A549 (cell line): ENCODE data around the gene PHB1.

Experiments
- ESRRA ChIP-seq: fragments of 150-350 bp; IDR thresholded peaks from 2 replicates; pipeline ENCODE4 v1.6.1; 2014; ENCODE audit warnings: mild to moderate bottlenecking, low read length, borderline replicate concordance
- FOSL2 ChIP-seq, 2 experiments: fragments of 450-650 bp in 1 of 2; fragments of >200 bp in 1 of 2; sonication (Bioruptor Twin) in 1 of 2; formaldehyde crosslinking; IDR thresholded peaks; 2 replicates each; pipeline versions ENCODE4 v1.5.0 to v1.6.1; 2016 to 2020; ENCODE audit warnings: mild to moderate bottlenecking in 1 of 2, moderate library complexity in 1 of 2
- HOXB13 ChIP-seq: fragments of 250-450 bp; sonication (Bioruptor Pico); IDR thresholded peaks from 2 replicates; pipeline ENCODE4 v1.5.0; 2020; ENCODE audit warnings: low read depth, mild to moderate bottlenecking, moderate library complexity
- KDM1A ChIP-seq: fragments of 200-600 bp; sonication (generic); IDR thresholded peaks from 2 replicates; pipeline ENCODE4 v1.6.1; 2016; ENCODE audit warnings: low read depth, mild to moderate bottlenecking
- MAFK ChIP-seq: fragments of 450-650 bp; IDR thresholded peaks from 2 replicates; pipeline ENCODE4 v1.6.1; 2014; ENCODE audit not compliant: partially characterized antibody
- MYC ChIP-seq: IDR thresholded peaks from 2 replicates; pipeline ENCODE4 v1.6.1; 2012; ENCODE audit warnings: mild to moderate bottlenecking, inconsistent platforms, low read length, improper control_type of control experiment, borderline replicate concordance
- POLR2A ChIP-seq: IDR thresholded peaks from 2 replicates; pipeline ENCODE4 v1.6.1; 2012; ENCODE audit warnings: mild to moderate bottlenecking, low read length
- RAD21 ChIP-seq, 2 experiments: fragments of >200 bp in 1 of 2; sonication (Bioruptor Twin) in 1 of 2; formaldehyde crosslinking in 1 of 2; IDR thresholded peaks in 1 of 2; conservative IDR thresholded peaks in 1 of 2; 2 replicates in 1 of 2; 3 replicates in 1 of 2; pipeline ENCODE4 v1.6.1; 2012 to 2018; ENCODE audit warnings: inconsistent platforms in 1 of 2
- ZNF302 ChIP-seq: fragments of 250-450 bp; sonication (Bioruptor Pico); IDR thresholded peaks from 2 replicates; pipeline ENCODE4 v1.9.0; 2021; ENCODE audit warnings: inconsistent platforms, mild to moderate bottlenecking, moderate library complexity
- TF ChIP-seq, protein P1 (sequence below): fragments of >200 bp; sonication (Bioruptor Twin); formaldehyde crosslinking; IDR thresholded peaks from 3 replicates; pipeline ENCODE4 v1.5.1; 2016
- TF ChIP-seq, protein P2 (sequence below): fragments of 200-600 bp; sonication (generic); IDR thresholded peaks from 2 replicates; pipeline ENCODE4 v1.6.1; 2016; ENCODE audit warnings: antibody characterized with exemption, mild to moderate bottlenecking, moderate library complexity
- TF ChIP-seq, protein P3 (sequence below): IDR thresholded peaks from 2 replicates; pipeline ENCODE4 v1.6.1; 2012

DNA sequence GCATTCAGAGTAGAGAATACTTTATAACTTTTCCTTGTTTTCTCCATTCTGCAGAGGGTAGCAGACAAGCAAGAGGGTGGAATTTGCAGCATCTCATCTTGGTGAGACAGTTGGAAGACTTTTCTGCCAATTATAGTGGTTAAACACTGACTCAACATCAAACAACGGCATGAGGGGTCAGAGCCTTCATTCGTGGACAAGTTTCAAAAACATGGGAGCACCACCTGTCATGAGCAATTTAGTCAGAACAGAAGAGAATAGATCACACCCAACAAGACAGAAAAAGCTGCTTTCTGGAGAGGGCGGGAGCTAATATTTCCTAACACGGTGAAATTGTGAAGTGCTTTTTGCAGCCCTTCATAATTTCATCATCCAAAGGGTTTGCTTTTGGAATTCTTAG is 34.8 kb downstream of the PHB1 start:
- TF ChIP-seq POLR2A (no peak), ESRRA (no peak), KDM1A (no peak), ZNF302 (CRISPR knock-in tag) (no peak), MYC (no peak), FOSL2 (IDR thresholded peaks at IDR 0.05) (no peak), FOSL2 (CRISPR knock-in tag; IDR thresholded peaks at IDR 0.05) (no peak), RAD21 (conservative IDR thresholded peaks at IDR 0.05 in 1 of 2, IDR thresholded peaks at IDR 0.05 in 1 of 2) (no peak), MAFK (no peak), HOXB13 (CRISPR knock-in tag) (no peak)
- TF ChIP-seq, protein P1, sequence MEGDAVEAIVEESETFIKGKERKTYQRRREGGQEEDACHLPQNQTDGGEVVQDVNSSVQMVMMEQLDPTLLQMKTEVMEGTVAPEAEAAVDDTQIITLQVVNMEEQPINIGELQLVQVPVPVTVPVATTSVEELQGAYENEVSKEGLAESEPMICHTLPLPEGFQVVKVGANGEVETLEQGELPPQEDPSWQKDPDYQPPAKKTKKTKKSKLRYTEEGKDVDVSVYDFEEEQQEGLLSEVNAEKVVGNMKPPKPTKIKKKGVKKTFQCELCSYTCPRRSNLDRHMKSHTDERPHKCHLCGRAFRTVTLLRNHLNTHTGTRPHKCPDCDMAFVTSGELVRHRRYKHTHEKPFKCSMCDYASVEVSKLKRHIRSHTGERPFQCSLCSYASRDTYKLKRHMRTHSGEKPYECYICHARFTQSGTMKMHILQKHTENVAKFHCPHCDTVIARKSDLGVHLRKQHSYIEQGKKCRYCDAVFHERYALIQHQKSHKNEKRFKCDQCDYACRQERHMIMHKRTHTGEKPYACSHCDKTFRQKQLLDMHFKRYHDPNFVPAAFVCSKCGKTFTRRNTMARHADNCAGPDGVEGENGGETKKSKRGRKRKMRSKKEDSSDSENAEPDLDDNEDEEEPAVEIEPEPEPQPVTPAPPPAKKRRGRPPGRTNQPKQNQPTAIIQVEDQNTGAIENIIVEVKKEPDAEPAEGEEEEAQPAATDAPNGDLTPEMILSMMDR, result no peak
- TF ChIP-seq, protein P2, sequence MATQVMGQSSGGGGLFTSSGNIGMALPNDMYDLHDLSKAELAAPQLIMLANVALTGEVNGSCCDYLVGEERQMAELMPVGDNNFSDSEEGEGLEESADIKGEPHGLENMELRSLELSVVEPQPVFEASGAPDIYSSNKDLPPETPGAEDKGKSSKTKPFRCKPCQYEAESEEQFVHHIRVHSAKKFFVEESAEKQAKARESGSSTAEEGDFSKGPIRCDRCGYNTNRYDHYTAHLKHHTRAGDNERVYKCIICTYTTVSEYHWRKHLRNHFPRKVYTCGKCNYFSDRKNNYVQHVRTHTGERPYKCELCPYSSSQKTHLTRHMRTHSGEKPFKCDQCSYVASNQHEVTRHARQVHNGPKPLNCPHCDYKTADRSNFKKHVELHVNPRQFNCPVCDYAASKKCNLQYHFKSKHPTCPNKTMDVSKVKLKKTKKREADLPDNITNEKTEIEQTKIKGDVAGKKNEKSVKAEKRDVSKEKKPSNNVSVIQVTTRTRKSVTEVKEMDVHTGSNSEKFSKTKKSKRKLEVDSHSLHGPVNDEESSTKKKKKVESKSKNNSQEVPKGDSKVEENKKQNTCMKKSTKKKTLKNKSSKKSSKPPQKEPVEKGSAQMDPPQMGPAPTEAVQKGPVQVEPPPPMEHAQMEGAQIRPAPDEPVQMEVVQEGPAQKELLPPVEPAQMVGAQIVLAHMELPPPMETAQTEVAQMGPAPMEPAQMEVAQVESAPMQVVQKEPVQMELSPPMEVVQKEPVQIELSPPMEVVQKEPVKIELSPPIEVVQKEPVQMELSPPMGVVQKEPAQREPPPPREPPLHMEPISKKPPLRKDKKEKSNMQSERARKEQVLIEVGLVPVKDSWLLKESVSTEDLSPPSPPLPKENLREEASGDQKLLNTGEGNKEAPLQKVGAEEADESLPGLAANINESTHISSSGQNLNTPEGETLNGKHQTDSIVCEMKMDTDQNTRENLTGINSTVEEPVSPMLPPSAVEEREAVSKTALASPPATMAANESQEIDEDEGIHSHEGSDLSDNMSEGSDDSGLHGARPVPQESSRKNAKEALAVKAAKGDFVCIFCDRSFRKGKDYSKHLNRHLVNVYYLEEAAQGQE, result no peak
- TF ChIP-seq, protein P3, sequence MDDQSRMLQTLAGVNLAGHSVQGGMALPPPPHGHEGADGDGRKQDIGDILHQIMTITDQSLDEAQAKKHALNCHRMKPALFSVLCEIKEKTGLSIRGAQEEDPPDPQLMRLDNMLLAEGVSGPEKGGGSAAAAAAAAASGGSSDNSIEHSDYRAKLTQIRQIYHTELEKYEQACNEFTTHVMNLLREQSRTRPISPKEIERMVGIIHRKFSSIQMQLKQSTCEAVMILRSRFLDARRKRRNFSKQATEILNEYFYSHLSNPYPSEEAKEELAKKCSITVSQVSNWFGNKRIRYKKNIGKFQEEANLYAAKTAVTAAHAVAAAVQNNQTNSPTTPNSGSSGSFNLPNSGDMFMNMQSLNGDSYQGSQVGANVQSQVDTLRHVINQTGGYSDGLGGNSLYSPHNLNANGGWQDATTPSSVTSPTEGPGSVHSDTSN, result no peak
